Chondrocyte (in vitro differentiated cells): Measurements from ENCODE around the gene NUDT6. TPM values are rescaled to one million over a fixed set of nuclear protein-coding genes. Genes with fewer than 3 reads are reported as not detected.

Source experiments
- DNase-seq: peaks from one replicate; pipeline ENCODE4 v3.0.0; 2021; ENCODE audit warnings: mixed read lengths, low spot score
- H3K27ac Mint-ChIP-seq: one replicate; pipeline ENCODE4 v1.8.0; 2021; ENCODE audit warnings: mild to moderate bottlenecking, moderate library complexity, mixed read lengths; ENCODE audit not compliant: unreplicated experiment
- H3K27me3 Mint-ChIP-seq: 2 replicates; pipeline ENCODE4 v1.8.0; 2021; ENCODE audit warnings: low read depth, mixed read lengths
- H3K36me3 Mint-ChIP-seq: 2 replicates; pipeline ENCODE4 v1.8.0; 2021; ENCODE audit warnings: low read depth, mixed read lengths
- H3K4me1 Mint-ChIP-seq: 2 replicates; pipeline ENCODE4 v1.8.0; 2021; ENCODE audit warnings: low read depth, mild to moderate bottlenecking, mixed read lengths
- H3K4me3 Mint-ChIP-seq: one replicate; pipeline ENCODE4 v1.8.0; 2021; ENCODE audit warnings: mild to moderate bottlenecking, moderate library complexity, mixed read lengths; ENCODE audit not compliant: unreplicated experiment
- H3K9me3 Mint-ChIP-seq: 2 replicates; pipeline ENCODE4 v1.8.0; 2021; ENCODE audit warnings: low read depth, mixed read lengths
- total RNA-seq: library from RNA; stranded (reverse); gene quantifications from 3 replicates; pipeline ENCODE4 v1.2.1, GENCODE V29; 2021
- TF ChIP-seq, protein P1 (sequence below): fragments of 200-600 bp; sonication (generic); IDR thresholded peaks from 2 replicates; pipeline ENCODE4 v1.5.0; 2021; ENCODE audit warnings: antibody characterized with exemption, mild to moderate bottlenecking, moderate library complexity

The NUDT6 gene
- total RNA-seq, 1 donor from 2014 or later, result 4.2 TPM

DNA sequence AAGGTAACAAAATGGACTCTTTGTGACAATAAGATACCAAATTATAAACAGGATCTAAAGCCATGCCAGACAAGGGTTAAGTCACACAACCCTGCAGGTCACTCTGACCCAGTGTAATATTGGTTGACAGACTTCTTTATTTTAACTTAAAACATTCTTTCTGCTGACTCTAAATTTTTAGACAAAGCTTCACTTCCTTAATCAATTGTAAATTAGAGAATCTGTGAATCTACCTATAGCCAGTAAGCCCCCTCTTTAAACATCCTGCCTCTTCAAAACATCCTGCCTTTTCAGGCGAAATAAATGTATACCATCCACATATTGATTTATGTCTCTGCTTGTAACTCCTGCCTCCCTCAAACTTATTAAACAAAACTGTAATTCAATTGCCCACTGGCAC is 14.2 kb downstream of the NUDT6 start:
- Mint-ChIP-seq H3K9me3 (no peaks in the 10 kb centered on the region), H3K4me3 (no peak overlapping the region), H3K4me1 (peaks cover 12% of the 10 kb centered on the region), H3K27me3 (no peaks in the 10 kb centered on the region), H3K36me3 (peaks cover 3% of the 10 kb centered on the region), H3K27ac (no peak overlapping the region)
- TF ChIP-seq, protein P1, sequence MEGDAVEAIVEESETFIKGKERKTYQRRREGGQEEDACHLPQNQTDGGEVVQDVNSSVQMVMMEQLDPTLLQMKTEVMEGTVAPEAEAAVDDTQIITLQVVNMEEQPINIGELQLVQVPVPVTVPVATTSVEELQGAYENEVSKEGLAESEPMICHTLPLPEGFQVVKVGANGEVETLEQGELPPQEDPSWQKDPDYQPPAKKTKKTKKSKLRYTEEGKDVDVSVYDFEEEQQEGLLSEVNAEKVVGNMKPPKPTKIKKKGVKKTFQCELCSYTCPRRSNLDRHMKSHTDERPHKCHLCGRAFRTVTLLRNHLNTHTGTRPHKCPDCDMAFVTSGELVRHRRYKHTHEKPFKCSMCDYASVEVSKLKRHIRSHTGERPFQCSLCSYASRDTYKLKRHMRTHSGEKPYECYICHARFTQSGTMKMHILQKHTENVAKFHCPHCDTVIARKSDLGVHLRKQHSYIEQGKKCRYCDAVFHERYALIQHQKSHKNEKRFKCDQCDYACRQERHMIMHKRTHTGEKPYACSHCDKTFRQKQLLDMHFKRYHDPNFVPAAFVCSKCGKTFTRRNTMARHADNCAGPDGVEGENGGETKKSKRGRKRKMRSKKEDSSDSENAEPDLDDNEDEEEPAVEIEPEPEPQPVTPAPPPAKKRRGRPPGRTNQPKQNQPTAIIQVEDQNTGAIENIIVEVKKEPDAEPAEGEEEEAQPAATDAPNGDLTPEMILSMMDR, result no peak
- DNase-seq, result no peak

DNA sequence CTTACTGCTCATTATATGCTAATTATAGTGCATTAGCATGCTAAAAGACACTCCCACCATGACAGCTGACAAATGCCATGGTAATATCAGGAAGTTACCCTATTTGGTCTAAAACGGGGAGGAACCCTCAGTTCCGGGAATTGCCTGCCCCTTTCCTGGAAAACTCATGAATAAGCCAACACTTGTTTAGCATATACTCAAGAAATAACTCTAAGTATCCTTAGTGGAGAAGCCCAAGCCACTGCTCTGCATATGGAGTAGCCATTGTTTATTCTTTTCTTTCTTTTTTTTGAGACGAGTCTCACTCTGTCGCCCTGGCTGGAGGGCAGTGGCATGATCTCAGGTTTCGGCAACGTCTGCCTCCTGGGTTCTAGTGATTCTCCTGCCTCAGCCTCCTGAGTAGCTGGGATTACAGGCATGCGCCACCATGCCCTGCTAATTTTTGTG is 15.5 kb downstream of the NUDT6 start:
- H3K4me3 Mint-ChIP-seq, result no peak overlapping the region
- no peaks in the 10 kb centered on the region for H3K27me3 Mint-ChIP-seq
- H3K4me1 Mint-ChIP-seq, result peaks cover 4% of the 10 kb centered on the region
- H3K27ac Mint-ChIP-seq, result no peak overlapping the region
- TF ChIP-seq, protein P1, result no peak
- no peak for DNase-seq
- peaks cover 3% of the 10 kb centered on the region for H3K36me3 Mint-ChIP-seq
- no peaks in the 10 kb centered on the region for H3K9me3 Mint-ChIP-seq

DNA sequence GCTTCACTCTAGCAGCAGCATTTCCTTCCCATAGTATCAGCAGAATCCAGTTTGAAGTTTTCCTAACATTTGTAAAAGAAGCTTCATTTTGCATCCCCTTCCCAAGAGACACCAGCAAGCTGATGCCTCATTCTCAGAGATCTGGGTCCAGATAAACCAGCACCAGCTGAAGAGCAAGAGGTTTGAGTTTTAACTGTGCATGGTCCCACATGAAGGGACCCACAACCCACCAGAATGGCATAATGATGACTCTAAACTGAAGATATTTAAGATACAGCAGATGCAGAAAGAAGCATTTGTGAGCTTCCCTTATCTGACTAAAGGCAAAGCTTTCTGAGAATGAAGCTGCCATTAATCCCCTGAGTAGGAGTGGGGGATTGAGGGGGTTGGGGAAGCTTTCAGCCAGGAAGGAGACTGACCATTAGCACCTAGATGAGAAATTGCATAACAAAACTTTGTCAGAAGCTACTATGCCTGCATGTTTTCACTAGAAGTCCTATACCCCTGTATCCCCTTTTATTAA is 18.6 kb downstream of the NUDT6 start:
- Mint-ChIP-seq H3K27me3 (no peaks in the 10 kb centered on the region), H3K9me3 (no peaks in the 10 kb centered on the region), H3K4me1 (peaks cover 29% of the 10 kb centered on the region), H3K36me3 (peaks cover 3% of the 10 kb centered on the region), H3K4me3 (no peak overlapping the region), H3K27ac (no peak overlapping the region)
- TF ChIP-seq, protein P1, result no peak
- DNase-seq, result no peak

DNA sequence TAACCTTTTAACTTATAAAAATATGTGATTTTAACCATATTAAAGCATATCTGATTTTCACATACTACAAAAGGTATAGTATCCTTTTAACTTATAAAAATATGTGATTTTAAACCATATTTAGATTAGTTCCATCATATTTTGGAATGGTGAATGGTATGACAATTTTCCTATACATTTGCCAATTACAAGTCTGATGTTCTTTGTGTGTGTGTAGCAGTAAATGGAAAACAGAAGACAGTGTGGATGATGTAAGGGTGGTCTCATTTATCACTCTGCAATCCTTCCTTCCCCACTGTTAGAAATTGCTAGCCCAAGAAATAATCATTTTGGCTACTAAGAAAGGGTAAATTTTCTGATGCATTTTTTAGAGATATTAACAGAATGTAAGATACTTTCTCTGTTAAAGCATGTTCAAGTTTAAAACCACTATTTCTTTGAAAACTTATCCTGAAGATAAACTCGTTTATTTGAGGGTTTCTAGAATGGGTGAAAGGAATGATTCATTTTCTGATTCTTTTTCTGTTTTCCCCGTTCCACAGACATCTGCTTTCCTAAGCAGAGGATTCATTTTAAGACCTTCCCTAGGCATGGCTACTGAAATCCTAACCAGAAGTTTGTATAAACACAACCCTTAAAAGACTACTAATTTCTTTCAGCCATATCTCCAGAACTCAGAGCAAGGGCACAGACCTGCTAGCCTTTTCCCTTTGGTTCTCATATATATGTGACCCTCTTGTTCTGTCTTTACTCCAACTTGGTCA is 21.0 kb downstream of the NUDT6 start:
- Mint-ChIP-seq H3K27me3 (no peaks in the 10 kb centered on the region), H3K4me3 (no peak overlapping the region), H3K9me3 (no peaks in the 10 kb centered on the region), H3K27ac (no peak overlapping the region), H3K36me3 (peaks cover 3% of the 10 kb centered on the region), H3K4me1 (peaks cover 44% of the 10 kb centered on the region)
- DNase-seq, result no peak
- TF ChIP-seq, protein P1, result no peak

DNA sequence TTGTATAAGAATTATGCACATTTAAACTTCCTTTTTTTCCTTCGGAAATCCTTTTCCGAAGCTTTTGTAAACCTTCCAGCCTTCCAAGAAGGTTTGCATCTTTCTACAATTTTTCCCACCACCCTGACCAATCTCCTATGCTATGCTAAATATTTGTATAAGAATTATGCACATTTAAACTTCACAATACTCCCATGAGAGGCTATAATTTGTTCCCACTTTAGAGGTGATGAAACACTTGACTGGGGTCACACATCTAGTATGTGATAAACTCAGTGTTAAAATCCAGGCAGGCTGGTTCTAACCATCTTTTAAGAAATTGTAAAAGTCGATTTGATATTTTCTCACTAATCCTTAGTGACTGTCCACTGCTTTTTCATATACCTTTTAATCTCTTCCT is 22.1 kb downstream of the NUDT6 start:
- peaks cover 3% of the 10 kb centered on the region for H3K36me3 Mint-ChIP-seq
- H3K9me3 Mint-ChIP-seq, result no peaks in the 10 kb centered on the region
- no peak for DNase-seq
- H3K4me3 Mint-ChIP-seq, result no peak overlapping the region
- H3K27ac Mint-ChIP-seq, result peak overlapping the region; percentile 78
- TF ChIP-seq, protein P1, result no peak
- peaks cover 55% of the 10 kb centered on the region for H3K4me1 Mint-ChIP-seq
- no peaks in the 10 kb centered on the region for H3K27me3 Mint-ChIP-seq
